ENCODE results near the gene RASA2.

DNA sequence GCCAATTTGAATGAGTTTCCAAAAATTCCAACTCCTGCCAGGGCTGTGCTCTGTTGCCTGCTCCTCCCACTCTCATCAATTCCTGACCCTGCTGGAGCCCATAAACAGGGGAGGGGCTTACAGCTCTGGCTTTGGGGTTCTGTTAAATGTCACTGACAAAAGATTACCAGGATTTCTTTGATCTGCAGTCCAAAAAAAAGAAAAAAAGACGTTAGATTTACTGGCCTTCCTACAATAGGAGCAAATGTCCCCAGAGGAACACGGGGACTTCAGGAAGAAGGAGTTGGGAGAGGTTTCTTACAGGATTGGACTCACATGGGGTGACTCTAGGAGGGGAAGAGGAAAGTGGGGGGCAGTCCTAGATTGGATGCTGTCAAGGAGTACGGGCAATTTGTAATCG is 167.0 kb downstream of the RASA2 start:
- TF ChIP-seq, protein P1, sequence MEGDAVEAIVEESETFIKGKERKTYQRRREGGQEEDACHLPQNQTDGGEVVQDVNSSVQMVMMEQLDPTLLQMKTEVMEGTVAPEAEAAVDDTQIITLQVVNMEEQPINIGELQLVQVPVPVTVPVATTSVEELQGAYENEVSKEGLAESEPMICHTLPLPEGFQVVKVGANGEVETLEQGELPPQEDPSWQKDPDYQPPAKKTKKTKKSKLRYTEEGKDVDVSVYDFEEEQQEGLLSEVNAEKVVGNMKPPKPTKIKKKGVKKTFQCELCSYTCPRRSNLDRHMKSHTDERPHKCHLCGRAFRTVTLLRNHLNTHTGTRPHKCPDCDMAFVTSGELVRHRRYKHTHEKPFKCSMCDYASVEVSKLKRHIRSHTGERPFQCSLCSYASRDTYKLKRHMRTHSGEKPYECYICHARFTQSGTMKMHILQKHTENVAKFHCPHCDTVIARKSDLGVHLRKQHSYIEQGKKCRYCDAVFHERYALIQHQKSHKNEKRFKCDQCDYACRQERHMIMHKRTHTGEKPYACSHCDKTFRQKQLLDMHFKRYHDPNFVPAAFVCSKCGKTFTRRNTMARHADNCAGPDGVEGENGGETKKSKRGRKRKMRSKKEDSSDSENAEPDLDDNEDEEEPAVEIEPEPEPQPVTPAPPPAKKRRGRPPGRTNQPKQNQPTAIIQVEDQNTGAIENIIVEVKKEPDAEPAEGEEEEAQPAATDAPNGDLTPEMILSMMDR (IDR thresholded peaks at IDR 0.05; ENCODE audit: low read length) = no peak
- TF ChIP-seq EZH2 (optimal IDR thresholded peaks at IDR 0.05; ENCODE audit: low read depth, low read length) = no peak
